Endothelial cell of umbilical vein (primary cell): ENCODE measurements around the gene KIZ. TPM values are rescaled to one million over a fixed set of nuclear protein-coding genes. Genes with fewer than 3 reads are reported as not detected.

Experiments used
- BruUV-seq: library from RNA; stranded (reverse); fragments of 400-500 nt; replicated peaks from 2 replicates; lab custom pipeline; 2021; lab: Mats Ljungman, UMichigan
- CTCF ChIA-PET: fragments of 300-600, 350-600 bp; sonication (Branson Sonifier 250); formaldehyde crosslinking; loops from one replicate; lab custom pipeline; 2021; ENCODE audit warnings: antibody characterized with exemption, inconsistent platforms; lab: Charles Lee
- POLR2A ChIA-PET: fragments of 300-600, 350-600 bp; sonication (Branson Sonifier 250); formaldehyde crosslinking; loops from one replicate; lab custom pipeline; 2021; ENCODE audit warnings: antibody characterized with exemption, inconsistent platforms; lab: Charles Lee
- DNase-seq: peaks from one replicate; pipeline ENCODE4 v3.0.0-alpha.2; 2011; ENCODE audit warnings: low read depth, low spot score
- FAIRE-seq: peaks from 2 replicates; lab custom pipeline; 2011; peaks lifted over from hg19 to GRCh38; lab: Jason Lieb, UNC
- H2AFZ ChIP-seq: 2 replicates; pipeline ENCODE4 v1.6.0; 2012; ENCODE audit warnings: low read depth, low read length, control low read depth, inconsistent platforms
- H3K27ac ChIP-seq: 2 replicates; pipeline ENCODE4 v1.5.1; 2011; ENCODE audit warnings: low read depth, mild to moderate bottlenecking, control low read depth, low read length, moderate library complexity; ENCODE audit not compliant: insufficient read depth
- H3K27me3 ChIP-seq, 2 experiments: 2 replicates each; pipeline versions ENCODE4 v1.6.0 to v1.6.1; 2011; ENCODE audit warnings: low read length in 2 of 2, mixed read lengths in 1 of 2; ENCODE audit not compliant: control insufficient read depth in 2 of 2, insufficient read depth in 2 of 2
- H3K36me3 ChIP-seq, 2 experiments: 2 replicates in 1 of 2; 3 replicates in 1 of 2; pipeline ENCODE4 v1.5.1; 2011; ENCODE audit warnings: low read length in 2 of 2, mild to moderate bottlenecking in 1 of 2, moderate library complexity in 1 of 2; ENCODE audit not compliant: control insufficient read depth in 2 of 2, insufficient read depth in 2 of 2; ENCODE audit errors: extremely low read depth in 1 of 2
- H3K4me1 ChIP-seq: 3 replicates; pipeline ENCODE4 v1.5.1; 2011; ENCODE audit warnings: mild to moderate bottlenecking, low read length; ENCODE audit not compliant: control insufficient read depth, insufficient read depth; ENCODE audit errors: extremely low read depth
- H3K4me2 ChIP-seq: 2 replicates; pipeline ENCODE4 v1.6.1; 2011; ENCODE audit warnings: low read length, control low read depth, mixed read lengths; ENCODE audit not compliant: insufficient read depth
- H3K4me3 ChIP-seq, 3 experiments: fragments of 200-600 bp in 1 of 3; sonication (generic), shearing (Covaris generic) in 1 of 3; replicated peaks in 1 of 3; 2 replicates each; pipeline ENCODE4 v1.5.1; 2011 to 2016; ENCODE audit warnings: control low read depth in 3 of 3, low read length in 3 of 3, mild to moderate bottlenecking in 2 of 3, inconsistent platforms in 1 of 3, low read depth in 1 of 3, moderate library complexity in 1 of 3; ENCODE audit not compliant: insufficient read depth in 1 of 3
- H3K79me2 ChIP-seq: 2 replicates; pipeline ENCODE4 v1.6.0; 2012; ENCODE audit warnings: low read length, inconsistent platforms; ENCODE audit not compliant: control insufficient read depth, insufficient read depth
- H3K9ac ChIP-seq: replicated peaks from 2 replicates; pipeline ENCODE3; 2011; ENCODE audit warnings: low read length, control low read depth; ENCODE audit not compliant: insufficient read depth; ENCODE audit errors: extremely low read depth
- H3K9me1 ChIP-seq: replicated peaks from 3 replicates; pipeline ENCODE4 v1.6.0; 2011; ENCODE audit warnings: mild to moderate bottlenecking, low read length; ENCODE audit not compliant: control insufficient read depth, insufficient read depth; ENCODE audit errors: extremely low read depth
- H3K9me3 ChIP-seq: replicated peaks from 2 replicates; pipeline ENCODE4 v1.5.1; 2012; ENCODE audit warnings: low read length, inconsistent platforms; ENCODE audit not compliant: control insufficient read depth, insufficient read depth
- H4K20me1 ChIP-seq: replicated peaks from 2 replicates; pipeline ENCODE3; 2011; ENCODE audit warnings: mild to moderate bottlenecking, low read length; ENCODE audit not compliant: control insufficient read depth, insufficient read depth; ENCODE audit errors: extremely low read depth
- EZH2 ChIP-seq: IDR thresholded peaks from 2 replicates; pipeline ENCODE4 v1.6.1; 2012; ENCODE audit warnings: borderline replicate concordance, low read depth, mild to moderate bottlenecking, moderate library complexity, low read length, inconsistent platforms; ENCODE audit not compliant: severe bottlenecking
- FOS ChIP-seq: IDR thresholded peaks from 2 replicates; pipeline ENCODE4 v1.6.1; 2011; ENCODE audit warnings: mild to moderate bottlenecking, low read length, moderate library complexity, borderline replicate concordance; ENCODE audit not compliant: insufficient read depth
- GATA2 ChIP-seq: IDR thresholded peaks from 2 replicates; pipeline ENCODE4 v1.7.0; 2011; ENCODE audit warnings: low read depth, mild to moderate bottlenecking, moderate library complexity, mixed read lengths, low read length; ENCODE audit not compliant: insufficient read length, insufficient read depth
- JUN ChIP-seq: IDR thresholded peaks from 2 replicates; pipeline ENCODE4 v1.6.1; 2011; ENCODE audit warnings: borderline replicate concordance, low read depth; ENCODE audit not compliant: insufficient read length, insufficient read depth
- MYC ChIP-seq: IDR thresholded peaks from one replicate; pipeline ENCODE4 v1.6.1; 2011; ENCODE audit warnings: mild to moderate bottlenecking, low read depth, low read length
- POLR2A ChIP-seq: IDR thresholded peaks from 2 replicates; pipeline ENCODE4 v1.6.1; 2012; ENCODE audit warnings: low read depth, mild to moderate bottlenecking, control low read depth, low read length
- POLR2AphosphoS5 ChIP-seq: IDR thresholded peaks from 2 replicates; pipeline ENCODE4 v1.6.1; 2012; ENCODE audit warnings: low read depth, mild to moderate bottlenecking, control low read depth, low read length, moderate library complexity; ENCODE audit not compliant: insufficient read depth
- dilution Hi-C: fragments of 300-500 bp; cut with MboI; formaldehyde crosslinking; loops from one replicate; pipeline ENCODE4 v1.15.0; 2019; ENCODE audit warnings: low sequenced_read_pairs; ENCODE audit not compliant: extremely low pct_ligation_motif_present
- intact Hi-C: fragments of 100-400 bp; cut with micrococcal nuclease; formaldehyde crosslinking; loops from one replicate; pipeline ENCODE4 v1.10.0; 2022
- polyA plus RNA-seq, 4 experiments: library from polyadenylated mRNA; depleted of rRNA in 3 of 4; stranded (reverse) in 3 of 4; unstranded in 1 of 4; fragments of >200 nt; gene quantifications; 2 replicates each; pipeline versions ENCODE4 v1.2.1 to v1.2.3, GENCODE V29; 2011 to 2012; ENCODE audit warnings: missing spikeins in 1 of 4
- total RNA-seq: library from RNA; stranded (reverse); gene quantifications from 2 replicates; pipeline ENCODE4 v1.2.3, GENCODE V29; 2021
- TF ChIP-seq, protein P1 (sequence below): IDR thresholded peaks from 2 replicates; pipeline ENCODE4 v1.6.1; 2011; ENCODE audit not compliant: insufficient read depth, insufficient read length
- TF ChIP-seq, protein P2 (sequence below), 2 donors: IDR thresholded peaks; 1 replicate in 1 of 2; 2 replicates in 1 of 2; pipeline ENCODE4 v1.5.1; 2011; ENCODE audit warnings: low read length in 2 of 2, mild to moderate bottlenecking in 2 of 2, moderate library complexity in 2 of 2, control low read depth in 1 of 2, inconsistent platforms in 1 of 2, low read depth in 1 of 2; ENCODE audit not compliant: insufficient read depth in 1 of 2; ENCODE audit errors: extremely low read depth in 1 of 2

The KIZ gene
- total and polyA plus RNA-seq, 2 donors (not counting 3 experiments of a cell fraction or from before 2014, with no cell fraction given), result 3.9 to 7.3 TPM

GRCh38 chr20:21183722-21184121, 57.8 kb downstream of the KIZ start:
- intact Hi-C loops, result no loop called here
- BruUV-seq, result no TSS peak

More at GRCh38 chr20:21183722-21184121, 57.8 kb downstream of the KIZ start:
- DNase-seq, result no peak
- Histone ChIP-seq H2AFZ (no peak overlapping the region), H3K9me1 (no peaks in the 10 kb centered on the region), H3K4me3 (no peak overlapping the region), H3K4me1 (no peaks in the 10 kb centered on the region), H3K27ac (no peak overlapping the region), H3K9me3 (no peaks in the 10 kb centered on the region), H3K36me3 (no peaks in the 10 kb centered on the region), H3K9ac (no peak overlapping the region), H4K20me1 (no peaks in the 10 kb centered on the region), H3K79me2 (no peaks in the 10 kb centered on the region), H3K4me2 (no peak overlapping the region), H3K27me3 (no peaks in the 10 kb centered on the region)
- dilution Hi-C loops, result no loop called here
- FAIRE-seq, result no peak
- ChIA-PET CTCF (no interaction called here), POLR2A (no interaction called here)
- no peak for TF ChIP-seq GATA2
- no peak for TF ChIP-seq JUN
- TF ChIP-seq FOS, result no peak
- no peak for TF ChIP-seq POLR2A
- TF ChIP-seq EZH2, result no peak
- TF ChIP-seq MYC, result no peak
- no peak for TF ChIP-seq POLR2AphosphoS5
- TF ChIP-seq, protein P1, sequence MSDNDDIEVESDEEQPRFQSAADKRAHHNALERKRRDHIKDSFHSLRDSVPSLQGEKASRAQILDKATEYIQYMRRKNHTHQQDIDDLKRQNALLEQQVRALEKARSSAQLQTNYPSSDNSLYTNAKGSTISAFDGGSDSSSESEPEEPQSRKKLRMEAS, result no peak
- TF ChIP-seq, protein P2, sequence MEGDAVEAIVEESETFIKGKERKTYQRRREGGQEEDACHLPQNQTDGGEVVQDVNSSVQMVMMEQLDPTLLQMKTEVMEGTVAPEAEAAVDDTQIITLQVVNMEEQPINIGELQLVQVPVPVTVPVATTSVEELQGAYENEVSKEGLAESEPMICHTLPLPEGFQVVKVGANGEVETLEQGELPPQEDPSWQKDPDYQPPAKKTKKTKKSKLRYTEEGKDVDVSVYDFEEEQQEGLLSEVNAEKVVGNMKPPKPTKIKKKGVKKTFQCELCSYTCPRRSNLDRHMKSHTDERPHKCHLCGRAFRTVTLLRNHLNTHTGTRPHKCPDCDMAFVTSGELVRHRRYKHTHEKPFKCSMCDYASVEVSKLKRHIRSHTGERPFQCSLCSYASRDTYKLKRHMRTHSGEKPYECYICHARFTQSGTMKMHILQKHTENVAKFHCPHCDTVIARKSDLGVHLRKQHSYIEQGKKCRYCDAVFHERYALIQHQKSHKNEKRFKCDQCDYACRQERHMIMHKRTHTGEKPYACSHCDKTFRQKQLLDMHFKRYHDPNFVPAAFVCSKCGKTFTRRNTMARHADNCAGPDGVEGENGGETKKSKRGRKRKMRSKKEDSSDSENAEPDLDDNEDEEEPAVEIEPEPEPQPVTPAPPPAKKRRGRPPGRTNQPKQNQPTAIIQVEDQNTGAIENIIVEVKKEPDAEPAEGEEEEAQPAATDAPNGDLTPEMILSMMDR (IDR thresholded peaks at IDR 0.05; ENCODE audit: extremely low read depth in 1 of 2, insufficient read depth in 1 of 2, low read depth in 1 of 2, low read length in 2 of 2), result no peak
